H1 (cell line): ENCODE measurements around the gene CENPO. TPM values are rescaled to one million over a fixed set of nuclear protein-coding genes. Genes with fewer than 3 reads are reported as not detected.

Experiments used
- CTCF ChIA-PET: fragments of 300-600 bp; sonication (Branson Sonifier 250); formaldehyde crosslinking; loops from one replicate; lab custom pipeline; 2021; ENCODE audit not compliant: partially characterized antibody; lab: Charles Lee
- POLR2A ChIA-PET: fragments of 300-600 bp; sonication (Branson Sonifier 250); formaldehyde crosslinking; loops from one replicate; lab custom pipeline; 2021; ENCODE audit warnings: inconsistent platforms; ENCODE audit not compliant: partially characterized antibody; lab: Charles Lee
- DNase-seq, 2 experiments: peaks; one replicate each; pipeline versions ENCODE4 v3.0.0 to v3.0.0-alpha.2; 2010 to 2022; ENCODE audit warnings: low spot score in 2 of 2, low read depth in 1 of 2, mixed read lengths in 1 of 2
- FAIRE-seq: peaks from 2 replicates; lab custom pipeline; 2011; peaks lifted over from hg19 to GRCh38; lab: Jason Lieb, UNC
- H2AFZ ChIP-seq: 2 replicates; pipeline ENCODE4 v1.8.1; 2012; ENCODE audit warnings: low read length, inconsistent platforms
- H2AK5ac ChIP-seq: 2 replicates; pipeline ENCODE4 v1.6.1; 2013; ENCODE audit warnings: low read depth, low read length
- H2BK120ac ChIP-seq: replicated peaks from 2 replicates; pipeline ENCODE3; 2013; ENCODE audit warnings: low read depth, low read length, inconsistent platforms
- H2BK12ac ChIP-seq: 2 replicates; pipeline ENCODE4 v1.6.1; 2013; ENCODE audit warnings: low read depth, low read length
- H2BK15ac ChIP-seq: 2 replicates; pipeline ENCODE4 v1.6.1; 2013; ENCODE audit warnings: low read length
- H2BK20ac ChIP-seq: 2 replicates; pipeline ENCODE4 v1.6.1; 2013; ENCODE audit warnings: low read length
- H2BK5ac ChIP-seq: 2 replicates; pipeline ENCODE4 v1.6.1; 2013; ENCODE audit warnings: low read depth, low read length
- H3K14ac ChIP-seq: 2 replicates; pipeline ENCODE4 v1.6.1; 2013; ENCODE audit warnings: inconsistent platforms; ENCODE audit not compliant: insufficient read length
- H3K18ac ChIP-seq: 2 replicates; pipeline ENCODE4 v1.6.1; 2013; ENCODE audit warnings: low read length; ENCODE audit errors: extremely low read depth
- H3K23ac ChIP-seq: 2 replicates; pipeline ENCODE4 v1.6.1; 2013; ENCODE audit warnings: inconsistent platforms; ENCODE audit not compliant: insufficient read length
- H3K23me2 ChIP-seq: 2 replicates; pipeline ENCODE4 v1.6.1; 2013; ENCODE audit warnings: low read depth, low read length
- H3K27ac ChIP-seq: 2 replicates; pipeline ENCODE4 v1.6.1; 2011; ENCODE audit warnings: low read depth, low read length, inconsistent platforms
- H3K27me3 ChIP-seq, 4 experiments: replicated peaks in 1 of 4; 1 replicate in 1 of 4; 2 replicates in 3 of 4; pipeline versions ENCODE4 v1.6.1 to v1.8.1; 2011 to 2013; ENCODE audit warnings: low read length in 3 of 4, mild to moderate bottlenecking in 3 of 4, inconsistent platforms in 2 of 4, mixed read lengths in 2 of 4, moderate library complexity in 1 of 4; ENCODE audit not compliant: control insufficient read depth in 3 of 4, insufficient read depth in 3 of 4; ENCODE audit errors: extremely low read depth in 1 of 4
- H3K36me3 ChIP-seq, 4 experiments: 2 replicates each; pipeline versions ENCODE4 v1.6.1 to v1.8.1; 2011 to 2013; ENCODE audit warnings: mild to moderate bottlenecking in 4 of 4, low read length in 3 of 4, moderate library complexity in 2 of 4, control low read depth in 1 of 4, inconsistent platforms in 1 of 4; ENCODE audit not compliant: insufficient read depth in 4 of 4, control insufficient read depth in 2 of 4
- H3K4ac ChIP-seq: replicated peaks from 2 replicates; pipeline ENCODE3; 2013; ENCODE audit warnings: low read length, low read depth, mixed read lengths, inconsistent platforms; ENCODE audit not compliant: insufficient read length
- H3K4me1 ChIP-seq, 4 experiments: replicated peaks in 1 of 4; 1 replicate in 1 of 4; 2 replicates in 3 of 4; pipeline versions ENCODE4 v1.6.1 to v1.8.1; 2011 to 2013; ENCODE audit warnings: low read length in 3 of 4, inconsistent platforms in 2 of 4, mixed read lengths in 1 of 4; ENCODE audit not compliant: insufficient read depth in 4 of 4, control insufficient read depth in 3 of 4
- H3K4me2 ChIP-seq, 2 experiments: 2 replicates each; pipeline versions ENCODE4 v1.6.1 to v1.8.1; 2011 to 2013; ENCODE audit warnings: low read depth in 2 of 2, low read length in 2 of 2, control low read depth in 1 of 2, inconsistent platforms in 1 of 2, mild to moderate bottlenecking in 1 of 2; ENCODE audit not compliant: insufficient read depth in 1 of 2
- H3K4me3 ChIP-seq, 4 experiments: fragments of 200-600, 300-600 bp in 1 of 4; sonication (generic), shearing (Covaris generic), sonication (Bioruptor Twin) in 1 of 4; 2 replicates each; pipeline versions ENCODE4 v1.5.1 to v1.8.1; 2011 to 2016; ENCODE audit warnings: low read length in 4 of 4, low read depth in 3 of 4, control low read depth in 2 of 4, inconsistent platforms in 2 of 4, mild to moderate bottlenecking in 2 of 4, mixed read lengths in 1 of 4, moderate library complexity in 1 of 4; ENCODE audit not compliant: insufficient read depth in 2 of 4; ENCODE audit errors: extremely low read depth in 1 of 4
- H3K56ac ChIP-seq: replicated peaks from 2 replicates; pipeline ENCODE3; 2013; ENCODE audit warnings: low read depth, mild to moderate bottlenecking, mixed read lengths, low read length, inconsistent platforms; ENCODE audit not compliant: insufficient read length
- H3K79me1 ChIP-seq: 2 replicates; pipeline ENCODE4 v1.6.1; 2013; ENCODE audit warnings: low read depth, low read length, control low read depth
- H3K79me2 ChIP-seq, 2 experiments: 2 replicates each; pipeline versions ENCODE4 v1.6.1 to v1.8.1; 2012 to 2013; ENCODE audit warnings: low read length in 2 of 2, mild to moderate bottlenecking in 2 of 2, inconsistent platforms in 1 of 2; ENCODE audit not compliant: insufficient read depth in 2 of 2, control insufficient read depth in 1 of 2
- H3K9ac ChIP-seq, 4 experiments: replicated peaks in 1 of 4; 1 replicate in 1 of 4; 2 replicates in 3 of 4; pipeline versions ENCODE4 v1.6.1 to v1.8.1; 2011 to 2013; ENCODE audit warnings: low read depth in 3 of 4, low read length in 3 of 4, control low read depth in 2 of 4, mild to moderate bottlenecking in 2 of 4, moderate library complexity in 2 of 4, inconsistent platforms in 1 of 4; ENCODE audit errors: extremely low read depth in 1 of 4
- H3K9me3 ChIP-seq, 2 experiments: 2 replicates each; pipeline versions ENCODE4 v1.6.1 to v1.8.1; 2012 to 2013; ENCODE audit warnings: mild to moderate bottlenecking in 2 of 2, moderate library complexity in 2 of 2, control low read depth in 1 of 2, inconsistent platforms in 1 of 2, low read depth in 1 of 2, low read length in 1 of 2, mixed read lengths in 1 of 2; ENCODE audit not compliant: insufficient read depth in 2 of 2
- H4K20me1 ChIP-seq, 2 experiments: replicated peaks in 1 of 2; 2 replicates each; pipeline versions ENCODE3 to v1.8.1; 2011 to 2013; ENCODE audit warnings: inconsistent platforms in 2 of 2, low read length in 2 of 2, mild to moderate bottlenecking in 1 of 2; ENCODE audit not compliant: insufficient read depth in 2 of 2, control insufficient read depth in 1 of 2
- H4K5ac ChIP-seq: 2 replicates; pipeline ENCODE4 v1.6.1; 2013; ENCODE audit warnings: low read length, low read depth, mixed read lengths, inconsistent platforms; ENCODE audit not compliant: insufficient read length
- H4K8ac ChIP-seq: 2 replicates; pipeline ENCODE4 v1.8.0; 2013; ENCODE audit warnings: mild to moderate bottlenecking, moderate library complexity, low read length, inconsistent platforms; ENCODE audit not compliant: insufficient read depth; ENCODE audit errors: extremely low read depth
- H4K91ac ChIP-seq: replicated peaks from 2 replicates; pipeline ENCODE3; 2013; ENCODE audit warnings: low read length, mixed read lengths, inconsistent platforms; ENCODE audit not compliant: insufficient read length
- ATF2 ChIP-seq: IDR thresholded peaks from 2 replicates; pipeline ENCODE4 v1.6.1; 2012; ENCODE audit warnings: low read length, inconsistent platforms
- CEBPB ChIP-seq: IDR thresholded peaks from 2 replicates; pipeline ENCODE4 v1.6.1; 2012; ENCODE audit warnings: low read depth, low read length
- CHD1 ChIP-seq: IDR thresholded peaks from 2 replicates; pipeline ENCODE4 v1.6.1; 2012; ENCODE audit warnings: low read depth, low read length, improper control_type of control experiment
- GABPA ChIP-seq: IDR thresholded peaks from 2 replicates; pipeline ENCODE4 v1.6.1; 2011; ENCODE audit warnings: mild to moderate bottlenecking, low read length, moderate library complexity, borderline replicate concordance; ENCODE audit not compliant: insufficient read depth
- HDAC6 ChIP-seq: IDR thresholded peaks from one replicate; pipeline ENCODE4 v1.7.1; 2012; ENCODE audit warnings: low read depth, mild to moderate bottlenecking, inconsistent platforms, low read length, moderate library complexity
- KDM4A ChIP-seq: IDR thresholded peaks from one replicate; pipeline ENCODE4 v1.7.1; 2012; ENCODE audit warnings: low read depth, mild to moderate bottlenecking, moderate library complexity, low read length, inconsistent platforms; ENCODE audit not compliant: severe bottlenecking
- MAFK ChIP-seq: IDR thresholded peaks from 2 replicates; pipeline ENCODE4 v1.6.1; 2012; ENCODE audit warnings: low read depth, mild to moderate bottlenecking, improper control_type of control experiment, low read length
- SAP30 ChIP-seq: fragments of 300-600 bp; sonication (generic); IDR thresholded peaks from 2 replicates; pipeline ENCODE4 v1.7.1; 2012; ENCODE audit warnings: low read length, moderate library complexity, mild to moderate bottlenecking, inconsistent platforms; ENCODE audit not compliant: insufficient read depth, insufficient replicate concordance
- SP2 ChIP-seq: IDR thresholded peaks from 2 replicates; pipeline ENCODE4 v1.6.1; 2012; ENCODE audit warnings: mild to moderate bottlenecking, low read length, inconsistent platforms
- TAF1 ChIP-seq: IDR thresholded peaks from 2 replicates; pipeline ENCODE4 v1.6.1; 2011; ENCODE audit warnings: mild to moderate bottlenecking, low read depth, low read length
- TAF7 ChIP-seq: optimal IDR thresholded peaks from 2 replicates; pipeline ENCODE3; 2011; ENCODE audit warnings: low read depth, mild to moderate bottlenecking, inconsistent platforms, low read length, moderate library complexity, borderline replicate concordance
- WGBS, 2 experiments: shearing (Covaris generic) in 1 of 2; methylation state at CpG; one replicate each; pipeline versions ENCODE4 v1.1.6 to v1.1.7; 2013 to 2015; ENCODE audit warnings: low lambda C conversion rate in 2 of 2, mixed read lengths in 2 of 2, inconsistent platforms in 1 of 2, low coverage in 1 of 2, missing lambda C conversion rate in 1 of 2; ENCODE audit not compliant: insufficient replicate concordance in 2 of 2, insufficient coverage in 1 of 2, insufficient read length in 1 of 2; ENCODE audit errors: extremely low coverage in 1 of 2, missing lambda C conversion rate in 1 of 2; 5-methylcytosine and 5-hydroxymethylcytosine counted together
- polyA plus RNA-seq, 7 experiments: library from polyadenylated mRNA; depleted of rRNA in 3 of 7; stranded (reverse) in 5 of 7; unstranded in 2 of 7; fragments of >200 nt in 5 of 7; fragments of 200-250 nt in 2 of 7; gene quantifications; 1 replicate in 5 of 7; 2 replicates in 1 of 7; 4 replicates in 1 of 7; pipeline versions ENCODE4 v1.2.1 to v1.2.3, GENCODE V29; 2011 to 2013; ENCODE audit warnings: missing spikeins in 2 of 7, mixed read lengths in 2 of 7
- total RNA-seq: library from RNA; stranded (reverse); fragmentation: NEBNext Ultra II Directional; extraction: Animal tissue kit (Norgen Biotek cat#: 25700); gene quantifications from 2 replicates; pipeline ENCODE4 v1.2.1, GENCODE V29; 2021

The CENPO gene
- total and polyA plus RNA-seq, 2 of the 8 experiments (the other 6 are each of a cell fraction or from before 2014, with no cell fraction given) = 34.4 to 46.3 TPM

DNA sequence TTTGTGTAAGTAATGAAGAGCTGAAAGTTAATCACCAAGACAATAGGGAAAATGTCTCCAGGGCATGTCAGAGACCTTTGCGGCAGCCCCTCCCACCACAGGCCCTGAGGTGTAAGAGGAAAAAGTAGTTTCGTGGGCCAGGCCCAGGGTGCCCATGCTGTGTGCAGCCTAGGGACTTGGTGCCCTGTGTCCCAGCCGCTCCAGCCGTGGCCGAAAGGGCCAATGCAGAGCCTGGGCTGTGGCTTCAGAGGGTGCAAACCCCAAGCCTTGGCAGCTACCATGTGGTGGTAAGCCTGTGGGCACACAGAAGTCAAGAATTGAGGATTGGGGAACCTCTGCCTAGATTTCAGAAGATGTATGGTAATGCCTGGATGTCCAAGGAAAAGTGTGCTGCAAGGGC is 52.5 kb downstream of the CENPO start:
- H3K9ac ChIP-seq = no peak overlapping the region
- H4K20me1 ChIP-seq = peaks cover 0 to 1% of the 10 kb centered on the region in 2 experiments
- no peaks in the 10 kb centered on the region for H3K79me2 ChIP-seq
- POLR2A ChIA-PET = no interaction called here
- H3K9me3 ChIP-seq = peaks cover 8 to 23% of the 10 kb centered on the region in 2 experiments; a peak in 3 of 4 replicates
- H2BK5ac ChIP-seq = no peak overlapping the region
- DNase-seq = no peak
- no peak overlapping the region for H4K8ac ChIP-seq
- no peak overlapping the region for H2BK120ac ChIP-seq
- no peak for FAIRE-seq
- H3K4me2 ChIP-seq = no peak overlapping the region
- H3K14ac ChIP-seq = no peak overlapping the region
- CTCF ChIA-PET = interaction anchor here (0.6 to 0.9 kb wide), 2 partner anchors 14 to 967 kb away, joined by 3 to 4 read pairs; no protein-coding TSS in a partner anchor
- 91% methylated on average over 5 of the region's 5 CpGs; no CpG with 5 or more reads in 1 of the 2 experiments for WGBS, 2 experiments
- H3K4me1 ChIP-seq = no peaks in the 10 kb centered on the region
- H3K23me2 ChIP-seq = no peaks in the 10 kb centered on the region
- no peak overlapping the region for H2AK5ac ChIP-seq
- no peak overlapping the region for H3K23ac ChIP-seq
- TF ChIP-seq TAF7 (no peak), ATF2 (no peak), TAF1 (no peak), CHD1 (no peak), GABPA (no peak), CEBPB (no peak), HDAC6 (no peak), SAP30 (no peak), MAFK (no peak), KDM4A (no peak), SP2 (no peak)
- H3K56ac ChIP-seq = no peak overlapping the region
- H3K27ac ChIP-seq = no peak overlapping the region
- no peak overlapping the region for H3K18ac ChIP-seq
- H3K79me1 ChIP-seq = no peaks in the 10 kb centered on the region
- no peaks in the 10 kb centered on the region; a peak in 2 of 8 replicates for H3K36me3 ChIP-seq
- H3K4me3 ChIP-seq = no peak overlapping the region
- H3K27me3 ChIP-seq = no peaks in the 10 kb centered on the region
- no peak overlapping the region for H2BK20ac ChIP-seq
- no peak overlapping the region for H4K5ac ChIP-seq
- H3K4ac ChIP-seq = no peak overlapping the region
- H2AFZ ChIP-seq = no peak overlapping the region
- H2BK15ac ChIP-seq = no peak overlapping the region
- H2BK12ac ChIP-seq = no peak overlapping the region
- no peak overlapping the region for H4K91ac ChIP-seq
